ENCODE data around the gene RSKR.

Gene RSKR

GRCh38 chr17:28657756-28658155 lies 43.8 kb upstream of the RSKR start:
- no peaks in the 10 kb centered on the region for H3K27me3 ChIP-seq
- no peaks in the 10 kb centered on the region for H3K9me3 ChIP-seq
- H3K36me3 ChIP-seq = peaks cover 63% of the 10 kb centered on the region
- no peak overlapping the region for H3K4me3 ChIP-seq (ENCODE audit: low read depth in 1 of 2, low read length in 1 of 2)
- H3K27ac ChIP-seq = no peak overlapping the region
- TF ChIP-seq CTCF (IDR thresholded peaks at IDR 0.05) = no peak
- peaks cover 17 to 18% of the 10 kb centered on the region in 2 experiments for H3K4me1 ChIP-seq (ENCODE audit: control insufficient read depth in 1 of 2, insufficient read depth in 1 of 2, low read depth in 1 of 2, low read length in 1 of 2)

- Histone ChIP-seq H3K27me3 (no peaks in the 10 kb centered on the region), H3K4me1 (ENCODE audit: control insufficient read depth in 1 of 2, insufficient read depth in 1 of 2, low read depth in 1 of 2, low read length in 1 of 2) (peaks cover 0 to under 1% of the 10 kb centered on the region in 2 experiments), H3K9me3 (no peaks in the 10 kb centered on the region), H3K4me3 (ENCODE audit: low read depth in 1 of 2, low read length in 1 of 2) (no peak overlapping the region), H3K36me3 (peaks cover 84% of the 10 kb centered on the region), H3K27ac (no peak overlapping the region)
- no peak for TF ChIP-seq CTCF (IDR thresholded peaks at IDR 0.05)
These were observed 41.2 kb upstream of the RSKR start for GRCh38 chr17:28655160-28655559.

- no peak overlapping the region for H3K27ac ChIP-seq
- peaks cover 55% of the 10 kb centered on the region for H3K36me3 ChIP-seq
- no peaks in the 10 kb centered on the region for H3K9me3 ChIP-seq
- H3K4me3 ChIP-seq (ENCODE audit: low read depth in 1 of 2, low read length in 1 of 2) = no peak overlapping the region
- no peaks in the 10 kb centered on the region for H3K27me3 ChIP-seq
- TF ChIP-seq CTCF (IDR thresholded peaks at IDR 0.05) = no peak
- H3K4me1 ChIP-seq (ENCODE audit: control insufficient read depth in 1 of 2, insufficient read depth in 1 of 2, low read depth in 1 of 2, low read length in 1 of 2) = peaks cover 29 to 33% of the 10 kb centered on the region in 2 experiments
These were observed 34.7 kb upstream of the RSKR start for GRCh38 chr17:28648698-28649097.

- Histone ChIP-seq H3K27ac (peak overlapping the region; percentile 91), H3K4me1 (ENCODE audit: control insufficient read depth in 1 of 2, insufficient read depth in 1 of 2, low read depth in 1 of 2, low read length in 1 of 2) (peaks cover 41 to 44% of the 10 kb centered on the region in 2 experiments), H3K36me3 (peaks cover 42% of the 10 kb centered on the region), H3K4me3 (ENCODE audit: low read depth in 1 of 2, low read length in 1 of 2) (peak overlapping the region; percentile 93 to 96), H3K27me3 (no peaks in the 10 kb centered on the region), H3K9me3 (no peaks in the 10 kb centered on the region)
- no peak for TF ChIP-seq CTCF (IDR thresholded peaks at IDR 0.05)
These were observed 32.2 kb upstream of the RSKR start for GRCh38 chr17:28646039-28646754.

- Histone ChIP-seq H3K36me3 (peaks cover 42% of the 10 kb centered on the region), H3K27ac (peak overlapping the region; percentile 91), H3K27me3 (no peaks in the 10 kb centered on the region), H3K4me3 (ENCODE audit: low read depth in 1 of 2, low read length in 1 of 2) (peak overlapping the region; percentile 93 to 96), H3K9me3 (no peaks in the 10 kb centered on the region), H3K4me1 (ENCODE audit: control insufficient read depth in 1 of 2, insufficient read depth in 1 of 2, low read depth in 1 of 2, low read length in 1 of 2) (peaks cover 41 to 44% of the 10 kb centered on the region in 2 experiments)
- TF ChIP-seq CTCF (IDR thresholded peaks at IDR 0.05) = no peak
These were observed 31.6 kb upstream of the RSKR start for GRCh38 chr17:28645576-28645939.
